Measurements from ENCODE around the gene GRM1. TPM values are rescaled to one million over a fixed set of nuclear protein-coding genes. Genes with fewer than 3 reads are reported as not detected.

GRM1 gene
- total and polyA plus RNA-seq, 12 donors, result under 0.01 to 1.3 (median 0.07) TPM; not detected in 3

- no peaks in the 10 kb centered on the region for H3K36me3 ChIP-seq (replicated peaks in 1 of 2)
- no peaks in the 10 kb centered on the region for H3K9me3 ChIP-seq (replicated peaks in 1 of 3)
- H3K27ac ChIP-seq, result no peak overlapping the region
- H3K4me1 ChIP-seq (replicated peaks in 1 of 2), result no peaks in the 10 kb centered on the region
- no peaks in the 10 kb centered on the region for H3K27me3 ChIP-seq
- intact Hi-C loops (cut with DNase I), result no loop called here
- no peak overlapping the region for H3K4me3 ChIP-seq
- DNase-seq, result no peak
- WGBS, 4 donors, result 81 to 93% (median 88%) methylated on average over 2 of the region's 2 CpGs
- TF ChIP-seq CTCF (IDR thresholded peaks at IDR 0.05) (no peak), POLR2A (IDR thresholded peaks at IDR 0.05) (no peak)
Measured at GRCh38 chr6:146282837-146283236, 254.0 kb downstream of the GRM1 start.

GRCh38 chr6:146284311-146284710 is 255.4 kb downstream of the GRM1 start:
- no peak overlapping the region for H3K27ac ChIP-seq
- no peaks in the 10 kb centered on the region for H3K9me3 ChIP-seq (replicated peaks in 1 of 3)
- no peaks in the 10 kb centered on the region for H3K36me3 ChIP-seq (replicated peaks in 1 of 2)
- H3K27me3 ChIP-seq, result no peaks in the 10 kb centered on the region
- WGBS, 4 donors, result 69 to 83% (median 78%) methylated on average over 2 of the region's 2 CpGs
- no peak for DNase-seq
- H3K4me3 ChIP-seq, result no peak overlapping the region
- no peaks in the 10 kb centered on the region for H3K4me1 ChIP-seq (replicated peaks in 1 of 2)
- TF ChIP-seq POLR2A (IDR thresholded peaks at IDR 0.05), result no peak
- no peak for TF ChIP-seq CTCF (IDR thresholded peaks at IDR 0.05)
- intact Hi-C loops (cut with DNase I), result no loop called here

GRCh38 chr6:146286961-146287360 is 258.1 kb downstream of the GRM1 start:
- DNase-seq, result no peak
- WGBS, 4 donors, result 25 to 32% (median 28%) methylated on average over 3 of the region's 3 CpGs
- H3K9me3 ChIP-seq (replicated peaks in 1 of 3), result no peaks in the 10 kb centered on the region
- H3K4me1 ChIP-seq (replicated peaks in 1 of 2), result no peaks in the 10 kb centered on the region
- H3K36me3 ChIP-seq (replicated peaks in 1 of 2), result no peaks in the 10 kb centered on the region
- intact Hi-C loops (cut with DNase I), result no loop called here
- no peaks in the 10 kb centered on the region for H3K27me3 ChIP-seq
- TF ChIP-seq CTCF (IDR thresholded peaks at IDR 0.05), result no peak
- no peak for TF ChIP-seq POLR2A (IDR thresholded peaks at IDR 0.05)
- no peak overlapping the region for H3K4me3 ChIP-seq
- H3K27ac ChIP-seq, result no peak overlapping the region

GRCh38 chr6:146287691-146288369 is 259.0 kb downstream of the GRM1 start:
- WGBS, 4 donors, result 67 to 82% (median 77%) methylated on average over 1 of the region's 1 CpG
- Histone ChIP-seq H3K27me3 (no peaks in the 10 kb centered on the region), H3K9me3 (replicated peaks in 1 of 3) (no peaks in the 10 kb centered on the region), H3K4me1 (replicated peaks in 1 of 2) (no peaks in the 10 kb centered on the region), H3K4me3 (no peak overlapping the region), H3K36me3 (replicated peaks in 1 of 2) (no peaks in the 10 kb centered on the region), H3K27ac (no peak overlapping the region)
- DNase-seq, result no peak
- no peak for TF ChIP-seq POLR2A (IDR thresholded peaks at IDR 0.05)
- TF ChIP-seq CTCF (IDR thresholded peaks at IDR 0.05), result no peak
- intact Hi-C loops (cut with DNase I), result no loop called here

Data from adrenal gland (tissue), 12 donors.